Activated B cell treated with CpG ODN at 0.5 μM for 24 hours (primary cell): ENCODE measurements around the gene PER2. TPM values are rescaled to one million over a fixed set of nuclear protein-coding genes. Genes with fewer than 3 reads are reported as not detected.
A peak's percentile ranks its signal among the peaks of the same experiment; 100 is the strongest.

Experiments
- ATAC-seq: fragments of 200-7000 bp; cut with Tn5 transposase; one replicate; pipeline ENCODE4 v1.10.0; 2021; ENCODE audit warnings: low read depth, mild to moderate bottlenecking, moderate library complexity
- CTCF ChIA-PET: fragments of 350-600 bp; sonication (Branson Sonifier 250); formaldehyde crosslinking; loops from one replicate; lab custom pipeline; 2021; ENCODE audit warnings: antibody characterized with exemption; lab: Charles Lee
- POLR2A ChIA-PET: fragments of 350-600 bp; sonication (Branson Sonifier 250); formaldehyde crosslinking; loops from one replicate; lab custom pipeline; 2021; ENCODE audit warnings: antibody characterized with exemption; lab: Charles Lee
- DNase-seq: peaks from one replicate; pipeline ENCODE4 v3.0.0; 2022
- H3K27ac Mint-ChIP-seq: one replicate; pipeline ENCODE4 v1.8.0; 2020; ENCODE audit warnings: mixed read lengths
- H3K27me3 Mint-ChIP-seq: one replicate; pipeline ENCODE4 v1.8.0; 2021; ENCODE audit warnings: mixed read lengths
- H3K36me3 Mint-ChIP-seq: one replicate; pipeline ENCODE4 v1.8.0; 2021; ENCODE audit warnings: low read depth, mixed read lengths
- H3K4me1 Mint-ChIP-seq: one replicate; pipeline ENCODE4 v1.8.0; 2021; ENCODE audit warnings: mixed read lengths
- H3K4me3 Mint-ChIP-seq: one replicate; pipeline ENCODE4 v1.8.0; 2020; ENCODE audit warnings: mild to moderate bottlenecking, mixed read lengths
- H3K9me3 Mint-ChIP-seq: one replicate; pipeline ENCODE4 v1.8.0; 2020; ENCODE audit warnings: mixed read lengths
- CTCF ChIP-seq: fragments of 200-600 bp; IDR thresholded peaks from one replicate; pipeline ENCODE4 v1.8.0; 2022; ENCODE audit warnings: antibody characterized with exemption, mild to moderate bottlenecking
- intact Hi-C: fragments of 100-400 bp; cut with micrococcal nuclease; formaldehyde crosslinking; loops from one replicate; pipeline ENCODE4 v1.15.1; 2024
- total RNA-seq: library from RNA; stranded (reverse); gene quantifications from 2 replicates; pipeline ENCODE4 v1.2.3, GENCODE V29; 2022

The PER2 gene
- total RNA-seq, 1 donor from 2014 or later, result 16.6 TPM

- H3K27me3 Mint-ChIP-seq, result peaks cover 20% of the 10 kb centered on the region
- TF ChIP-seq CTCF, result no peak
- H3K9me3 Mint-ChIP-seq, result no peaks in the 10 kb centered on the region
- ATAC-seq (no peak), DNase-seq (no peak)
- CTCF ChIA-PET, result interaction anchor here (1.0 kb wide), 1 partner anchor 31 kb away, joined by 4 read pairs; no protein-coding TSS in a partner anchor
- intact Hi-C loops, result loop anchor here (1.0 to 10.0 kb wide), 6 partner anchors 8 to 557 kb away; partner anchors contain the start of genes ESPNL, HES6, ILKAP and TRAF3IP1
- H3K27ac Mint-ChIP-seq, result no peak overlapping the region
- POLR2A ChIA-PET, result interaction anchor here (1.0 to 1.5 kb wide), 2 partner anchors 8 to 28 kb away, joined by 3 to 11 read pairs; partner anchors contain the start of gene HES6
- peak overlapping the region; percentile 90 for H3K4me3 Mint-ChIP-seq
- H3K36me3 Mint-ChIP-seq, result no peaks in the 10 kb centered on the region
- H3K4me1 Mint-ChIP-seq, result peaks cover 16% of the 10 kb centered on the region
Measured at GRCh38 chr2:238231809-238232208, 56.6 kb downstream of the PER2 start.

DNA sequence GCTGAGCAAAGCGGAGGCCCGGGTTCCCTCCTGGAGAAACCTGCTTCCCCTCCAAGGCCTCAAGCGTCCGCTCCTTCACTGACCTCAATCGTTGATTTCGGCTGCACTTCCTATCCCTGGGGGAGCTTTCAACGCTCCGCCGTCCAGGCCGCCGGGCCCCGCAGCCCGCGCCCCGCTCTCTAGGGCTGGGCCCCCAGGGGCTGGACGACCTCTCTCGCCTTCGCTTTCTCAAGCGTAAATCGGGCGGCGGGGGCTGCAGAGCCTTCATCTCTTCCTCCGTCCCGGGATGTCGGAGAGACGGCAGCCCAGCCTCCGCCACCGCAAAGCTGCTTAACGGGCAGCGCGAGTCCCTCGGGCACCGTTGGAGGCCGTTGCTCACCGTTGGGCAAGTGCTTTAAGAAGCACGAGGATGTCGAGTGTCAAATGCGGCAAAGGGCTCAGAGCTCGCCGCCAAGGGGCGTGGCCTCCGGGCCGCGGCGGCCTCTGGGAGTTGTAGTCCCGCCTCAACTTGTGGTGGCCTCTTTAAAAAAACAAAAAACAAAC, 57.1 kb downstream of the PER2 start:
- peaks cover 17% of the 10 kb centered on the region for H3K27me3 Mint-ChIP-seq
- H3K4me3 Mint-ChIP-seq, result peak overlapping the region; percentile 90
- intact Hi-C loops, result loop anchor here (1.0 to 10.0 kb wide), 6 partner anchors 9 to 557 kb away; partner anchors contain the start of genes ESPNL, HES6, ILKAP and TRAF3IP1
- H3K9me3 Mint-ChIP-seq, result no peaks in the 10 kb centered on the region
- no peaks in the 10 kb centered on the region for H3K36me3 Mint-ChIP-seq
- CTCF ChIA-PET, result interaction anchor here (1.0 kb wide), 1 partner anchor 32 kb away, joined by 4 read pairs; no protein-coding TSS in a partner anchor
- POLR2A ChIA-PET, result interaction anchor here (0.7 to 1.5 kb wide), 3 partner anchors 9 to 171 kb away, joined by 3 to 11 read pairs (median 3); partner anchors contain the start of genes HES6 and SCLY
- no peak overlapping the region for H3K27ac Mint-ChIP-seq
- peaks cover 16% of the 10 kb centered on the region for H3K4me1 Mint-ChIP-seq
- DNase-seq (peak; percentile 76), ATAC-seq (peak; percentile 84)
- no peak for TF ChIP-seq CTCF

GRCh38 chr2:238230699-238231098, 57.7 kb downstream of the PER2 start:
- no peak for TF ChIP-seq CTCF
- Mint-ChIP-seq H3K4me1 (peaks cover 16% of the 10 kb centered on the region), H3K27me3 (peaks cover 16% of the 10 kb centered on the region), H3K36me3 (no peaks in the 10 kb centered on the region), H3K27ac (no peak overlapping the region), H3K9me3 (no peaks in the 10 kb centered on the region), H3K4me3 (peak overlapping the region; percentile 90)
- ChIA-PET POLR2A (interaction anchor here (0.7 to 1.5 kb wide), 3 partner anchors 9 to 170 kb away, joined by 3 to 11 read pairs (median 3); partner anchors contain the start of genes HES6 and SCLY), CTCF (no interaction called here)
- intact Hi-C loops, result loop anchor here (1.0 to 10.0 kb wide), 6 partner anchors 10 to 556 kb away; partner anchors contain the start of genes ESPNL, HES6, ILKAP and TRAF3IP1
- ATAC-seq, result no peak
- DNase-seq, result no peak

- DNase-seq (no peak), ATAC-seq (no peak)
- POLR2A ChIA-PET, result no interaction called here
- Mint-ChIP-seq H3K27me3 (peaks cover 5% of the 10 kb centered on the region), H3K9me3 (no peaks in the 10 kb centered on the region), H3K4me1 (peaks cover 13% of the 10 kb centered on the region), H3K4me3 (no peak overlapping the region), H3K27ac (no peak overlapping the region), H3K36me3 (peaks cover 3% of the 10 kb centered on the region)
- CTCF ChIA-PET, result no interaction called here
- intact Hi-C loops, result no loop called here
- TF ChIP-seq CTCF, result no peak
Measured at GRCh38 chr2:238228700-238229099, 59.7 kb downstream of the PER2 start.

- ATAC-seq (no peak), DNase-seq (no peak)
- H3K4me3 Mint-ChIP-seq, result no peak overlapping the region
- POLR2A ChIA-PET, result no interaction called here
- peaks cover 3% of the 10 kb centered on the region for H3K36me3 Mint-ChIP-seq
- no peak for TF ChIP-seq CTCF
- peaks cover 13% of the 10 kb centered on the region for H3K4me1 Mint-ChIP-seq
- CTCF ChIA-PET, result no interaction called here
- no peak overlapping the region for H3K27ac Mint-ChIP-seq
- H3K9me3 Mint-ChIP-seq, result no peaks in the 10 kb centered on the region
- intact Hi-C loops, result no loop called here
- H3K27me3 Mint-ChIP-seq, result peaks cover 2% of the 10 kb centered on the region
Measured at GRCh38 chr2:238227587-238228032, 60.8 kb downstream of the PER2 start.
